Activated CD4-positive, CD25-positive, alpha-beta regulatory T cell treated with anti-CD3 and anti-CD28 coated beads, Interleukin-2, amount 50 U/mL, for 24 hours (primary cell): Measurements from ENCODE around the gene OR4C45.
"Not testable (repeated sequence)": the region's sequence is repeated elsewhere in the genome, so short reads cannot be mapped to it uniquely, and the experiment has no call there.

Source experiments
- ATAC-seq, 2 donors: fragments of 150-1000 bp; cut with Tn5 transposase; one replicate each; pipeline ENCODE4 v1.10.0; 2021; ENCODE audit warnings: mild to moderate bottlenecking in 1 of 2, moderate library complexity in 1 of 2

The OR4C45 gene

DNA sequence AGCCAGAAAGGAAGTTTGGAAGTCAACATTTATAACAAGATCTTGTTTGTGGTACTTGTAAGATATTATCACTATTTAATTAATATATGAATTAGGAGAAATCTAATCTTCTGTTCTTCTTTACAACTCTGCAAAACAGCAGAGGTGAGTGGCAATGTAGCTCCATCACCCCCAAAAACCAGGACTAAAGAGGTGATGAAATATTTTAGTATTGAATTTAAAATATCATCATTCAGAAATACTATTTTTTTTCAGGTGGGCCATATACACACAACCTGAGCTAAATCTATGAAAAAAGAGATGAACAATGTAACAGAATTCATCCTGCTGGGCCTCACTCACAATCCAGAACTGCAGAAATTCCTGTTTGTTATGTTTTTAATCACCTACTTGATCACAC is at the start of gene OR4C45:
OR4C45 (plus strand) TSS at position 301 of the 400 bp plus-strand sequence.
- ATAC-seq: no peak

DNA sequence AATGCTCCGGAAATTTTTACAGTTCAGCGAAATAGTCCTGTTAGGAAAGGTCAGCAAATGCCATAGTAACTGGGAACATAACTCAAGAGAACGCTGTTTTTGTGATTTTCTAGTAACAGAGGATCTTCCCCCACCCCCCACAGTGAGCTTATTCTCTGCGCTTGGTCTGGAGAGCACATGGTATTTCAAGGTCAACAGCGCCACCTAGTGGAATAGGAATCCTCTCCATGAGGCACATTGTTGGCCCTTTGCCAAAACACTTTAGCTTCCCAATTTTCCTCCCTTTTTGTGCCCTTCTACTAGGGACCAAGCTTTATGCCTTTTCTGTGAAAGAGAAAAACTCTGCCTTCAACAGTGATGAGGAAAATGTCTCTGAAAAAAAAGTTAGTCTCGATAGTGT is 37.1 kb upstream of the OR4C45 start:
- no peak for ATAC-seq

DNA sequence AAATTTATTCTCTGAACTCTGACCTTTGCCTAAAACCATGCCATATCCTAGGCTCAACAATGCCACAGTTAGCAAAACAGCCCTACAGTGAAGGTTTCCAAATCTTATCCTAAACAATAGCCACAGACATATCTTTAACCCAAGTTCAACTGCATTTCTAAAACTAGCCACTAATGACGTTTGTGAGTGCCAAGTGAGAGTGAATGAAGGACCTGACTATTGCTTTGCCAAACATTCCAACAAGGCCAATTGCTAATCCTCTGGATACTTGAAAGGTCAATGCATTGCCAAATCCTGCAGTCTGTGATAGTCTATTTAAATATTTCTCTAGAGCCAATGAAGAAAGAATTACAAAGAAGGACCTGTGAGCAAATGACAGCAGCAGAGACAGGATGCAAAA is 2.5 kb upstream of the OR4C45 start:
- ATAC-seq: no peak

DNA sequence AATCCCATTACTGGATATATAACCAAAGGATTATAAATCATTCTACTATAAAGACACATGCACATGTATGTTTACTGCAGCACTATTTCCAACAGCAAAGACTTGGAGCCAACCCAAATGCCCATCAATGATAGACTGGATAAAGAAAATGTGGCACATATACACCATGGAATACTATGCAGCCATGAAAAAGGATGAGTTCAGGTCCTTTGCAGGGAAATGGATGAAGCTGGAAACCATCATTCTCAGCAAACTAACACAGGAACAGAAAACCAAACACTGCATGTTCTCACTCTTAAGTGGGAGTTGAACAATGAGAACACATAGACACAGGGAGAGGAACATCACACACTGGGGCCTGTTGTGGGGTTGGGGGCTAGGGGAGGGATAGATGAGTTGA is 3.6 kb downstream of the OR4C45 start:
- ATAC-seq: not testable (repeated sequence)

DNA sequence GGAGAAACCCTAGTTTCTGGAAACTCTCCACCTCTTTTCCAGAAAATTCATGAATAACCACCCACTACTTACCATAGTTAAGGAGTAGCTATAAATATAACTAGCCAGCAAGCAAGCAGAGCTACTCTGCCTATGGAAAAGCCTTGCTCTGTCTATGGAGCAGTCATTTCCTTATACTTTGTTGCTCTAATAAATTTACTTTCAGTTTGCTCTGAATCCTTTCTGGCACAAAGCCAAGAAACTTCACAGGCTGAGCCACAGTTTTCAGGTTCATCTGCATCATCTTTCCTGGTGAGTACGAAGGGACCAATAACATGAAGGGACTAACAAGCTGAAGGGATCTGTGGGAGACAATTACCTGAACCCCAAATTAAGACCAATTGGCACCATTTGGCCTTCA is 4.6 kb downstream of the OR4C45 start:
- no peak for ATAC-seq

DNA sequence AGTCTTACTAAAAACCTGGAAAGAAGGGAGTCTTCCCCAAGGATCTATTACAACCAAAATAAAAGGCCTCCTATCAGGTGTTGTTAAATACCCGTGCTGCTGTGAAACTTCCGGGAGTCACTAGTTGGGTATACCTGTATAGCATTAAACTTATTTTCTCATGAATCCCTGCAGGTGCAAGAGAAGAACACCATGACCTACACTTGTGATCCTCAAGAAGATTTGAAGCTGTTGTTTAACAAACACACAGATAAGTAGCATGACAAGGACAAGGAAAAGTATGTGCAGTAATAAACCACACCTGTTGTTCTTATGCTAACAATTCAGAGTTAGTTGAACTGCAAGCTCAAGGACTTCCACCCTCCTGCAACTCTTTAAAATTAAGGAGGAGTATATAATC is 12.0 kb downstream of the OR4C45 start:
- no peak for ATAC-seq

DNA sequence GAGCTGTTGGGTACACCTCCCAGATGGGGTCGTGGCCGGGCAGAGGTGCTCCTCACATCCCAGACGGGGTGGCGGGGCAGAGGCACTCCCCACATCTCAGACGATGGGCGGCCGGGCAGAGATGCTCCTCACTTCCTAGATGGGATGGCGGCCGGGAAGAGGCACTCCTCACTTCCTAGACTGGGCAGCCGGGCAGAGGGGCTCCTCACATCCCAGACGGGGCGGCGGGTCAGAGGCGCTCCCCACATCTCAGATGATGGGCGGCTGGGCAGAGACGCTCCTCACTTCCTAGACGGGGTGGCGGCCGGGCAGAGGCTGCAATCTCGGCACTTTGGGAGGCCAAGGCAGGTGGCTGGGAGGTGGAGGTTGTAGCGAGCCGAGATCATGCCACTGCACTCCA is 30.4 kb downstream of the OR4C45 start:
- ATAC-seq: not testable (repeated sequence)

DNA sequence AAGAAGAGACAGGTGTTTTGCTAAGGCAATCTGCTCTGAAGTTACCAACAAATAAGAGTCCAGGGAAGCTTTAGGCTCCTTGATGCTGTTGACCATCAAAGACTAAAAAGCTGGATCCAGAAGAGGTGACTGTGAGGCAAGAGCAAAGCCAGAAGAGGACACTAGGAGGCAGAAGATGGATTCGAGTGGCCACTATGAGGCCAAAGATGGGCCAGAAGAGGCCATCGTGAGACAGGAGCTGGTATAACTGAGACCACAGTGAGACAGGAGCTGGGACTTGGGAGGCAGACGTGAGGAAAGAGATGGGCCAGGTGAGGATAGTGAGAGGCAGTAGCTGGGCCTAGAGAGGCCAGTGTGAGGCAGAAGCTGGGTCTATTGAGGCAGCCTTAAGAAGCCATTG is 37.7 kb downstream of the OR4C45 start:
- no peak for ATAC-seq

DNA sequence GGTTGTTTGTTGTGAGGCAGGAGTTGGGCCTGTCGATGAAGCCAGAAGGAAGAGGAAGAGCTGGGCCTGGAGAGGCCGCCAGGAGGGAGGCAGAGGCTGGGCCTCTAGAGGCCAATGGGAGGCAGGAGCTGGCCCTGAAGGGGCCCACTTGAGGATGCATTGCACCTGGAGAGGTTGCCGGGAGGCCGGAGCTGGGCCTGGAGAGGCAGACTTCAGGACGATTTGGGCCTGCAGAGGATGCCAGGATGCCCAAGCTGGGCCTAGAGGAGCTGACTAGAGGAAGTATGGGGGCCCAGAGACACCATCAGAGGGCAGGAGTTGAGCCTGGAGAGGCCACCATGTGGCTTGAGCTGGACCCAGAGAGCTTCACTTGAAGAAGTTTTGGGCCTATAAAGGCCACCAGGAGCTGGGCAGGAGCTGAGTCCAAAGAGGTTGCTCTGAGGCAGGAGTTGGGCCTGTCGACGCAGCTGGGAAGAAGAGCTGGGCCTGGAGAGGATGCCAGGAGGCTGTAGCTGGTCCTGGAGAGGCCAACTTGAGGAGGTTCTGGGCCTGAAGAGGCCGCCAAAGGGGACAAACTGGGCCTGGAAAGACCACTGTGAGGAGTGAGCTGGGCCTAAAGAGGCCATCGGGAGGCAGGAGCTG is 39.0 kb downstream of the OR4C45 start:
- ATAC-seq: no peak

DNA sequence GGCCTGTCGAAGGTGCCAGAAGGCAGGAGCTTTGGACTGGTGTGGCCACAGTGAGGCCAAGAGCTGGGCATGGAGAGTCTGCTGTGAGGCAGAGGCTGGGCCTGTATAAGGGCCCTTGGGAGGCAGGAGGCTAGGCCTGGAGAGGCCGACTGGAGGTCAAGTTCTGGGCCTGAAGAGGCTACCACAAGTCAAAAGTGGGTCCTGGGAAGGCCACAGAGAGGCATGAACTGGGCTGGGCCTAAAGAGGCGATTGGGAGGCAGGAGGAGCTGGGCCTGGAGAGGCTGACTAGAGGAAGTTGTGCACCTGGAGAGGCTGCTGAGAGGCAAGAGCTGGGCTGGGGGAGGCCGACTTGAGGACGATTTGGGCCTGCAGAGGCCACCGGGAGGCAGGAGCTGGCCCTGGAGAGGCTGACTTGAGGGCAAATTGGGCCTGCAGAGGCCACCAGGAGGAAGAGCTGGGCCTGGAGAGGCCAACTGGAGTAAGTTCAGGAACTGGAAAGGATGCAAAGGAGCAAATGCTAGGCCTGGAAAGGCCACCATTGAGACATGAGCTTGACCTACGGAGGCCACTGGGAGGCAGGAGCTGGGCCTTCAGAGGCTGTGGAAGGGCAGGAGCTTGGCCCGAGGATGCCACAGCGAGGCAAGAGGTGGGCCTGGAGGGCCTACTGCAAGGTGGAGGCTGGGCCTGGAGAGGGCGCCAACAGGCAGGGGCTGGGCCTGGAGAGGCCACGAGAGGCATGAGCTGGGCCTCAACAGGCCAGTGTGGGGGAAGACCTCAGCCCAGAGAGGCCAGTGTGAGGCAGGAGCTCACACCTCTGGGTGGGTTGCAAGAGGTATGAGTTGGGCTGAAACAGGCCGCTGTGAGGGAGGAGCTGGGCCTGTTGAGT is 39.8 kb downstream of the OR4C45 start:
- no peak for ATAC-seq

DNA sequence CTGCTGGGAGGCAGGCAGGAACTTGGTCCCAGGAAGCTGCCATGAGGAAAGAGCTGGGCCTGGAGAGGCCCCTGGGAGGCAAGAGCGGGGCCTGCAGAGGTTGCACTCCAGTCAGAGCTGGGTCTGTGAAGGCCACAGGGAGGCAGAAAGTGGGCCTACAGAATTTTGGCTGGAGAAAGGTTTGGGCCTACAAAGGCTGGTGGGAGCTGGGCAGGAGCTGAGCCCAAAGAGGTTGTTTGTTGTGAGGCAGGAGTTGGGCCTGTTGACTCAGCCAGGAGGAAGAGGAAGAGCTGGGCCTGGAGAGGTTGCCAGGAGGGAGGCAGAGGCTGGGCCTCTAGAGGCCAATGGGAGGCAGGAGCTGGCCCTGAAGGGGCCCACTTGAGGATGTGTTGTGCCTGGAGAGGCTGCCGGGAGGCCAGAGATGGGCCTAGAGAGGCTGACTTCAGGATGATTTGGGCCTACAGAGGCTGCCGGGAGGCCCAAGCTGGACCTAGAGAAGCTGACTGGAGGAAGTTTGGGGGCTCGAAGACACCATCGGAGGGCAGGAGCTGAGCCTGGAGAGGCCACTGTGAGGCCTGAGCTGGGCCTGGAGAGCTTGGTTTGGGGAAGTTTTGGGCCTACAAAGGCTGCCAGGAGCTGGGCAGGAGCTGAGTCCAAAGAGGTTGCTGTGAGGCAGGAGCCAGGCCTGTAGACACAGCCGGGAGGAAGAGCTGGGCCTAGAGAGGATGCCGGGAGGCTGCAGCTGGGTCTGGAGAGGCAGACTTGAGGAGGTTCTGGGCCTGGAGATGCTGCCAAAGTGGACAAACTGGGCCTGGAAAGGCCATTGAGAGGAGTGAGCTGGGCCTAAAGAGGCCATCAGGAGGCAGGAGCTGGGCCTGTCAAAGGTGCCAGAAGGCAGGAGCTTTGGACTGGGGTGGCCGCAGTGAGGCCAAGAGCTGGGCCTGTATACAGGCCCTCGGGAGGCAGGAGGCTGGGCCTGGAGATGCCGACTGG is 40.7 kb downstream of the OR4C45 start:
- no peak for ATAC-seq

DNA sequence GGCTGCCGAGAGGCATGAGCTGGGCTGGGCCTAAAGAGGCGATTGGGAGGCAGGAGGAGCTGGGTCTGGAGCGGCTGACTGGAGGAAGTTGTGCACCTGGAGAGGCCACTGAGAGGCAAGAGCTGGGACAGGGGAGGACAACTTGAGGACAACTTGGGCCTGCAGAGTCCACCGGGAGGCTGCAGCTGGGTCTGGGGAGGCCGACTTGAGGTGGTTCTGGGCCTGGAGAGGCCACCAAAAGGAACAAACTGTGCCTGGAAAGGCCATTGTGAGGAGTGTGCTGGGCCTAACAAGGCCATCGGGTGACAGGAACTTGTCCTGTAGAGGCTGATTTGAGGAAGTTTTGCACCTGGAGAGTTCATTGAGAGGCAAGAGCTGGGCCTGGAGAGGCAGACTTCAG is 41.5 kb downstream of the OR4C45 start:
- no peak for ATAC-seq

DNA sequence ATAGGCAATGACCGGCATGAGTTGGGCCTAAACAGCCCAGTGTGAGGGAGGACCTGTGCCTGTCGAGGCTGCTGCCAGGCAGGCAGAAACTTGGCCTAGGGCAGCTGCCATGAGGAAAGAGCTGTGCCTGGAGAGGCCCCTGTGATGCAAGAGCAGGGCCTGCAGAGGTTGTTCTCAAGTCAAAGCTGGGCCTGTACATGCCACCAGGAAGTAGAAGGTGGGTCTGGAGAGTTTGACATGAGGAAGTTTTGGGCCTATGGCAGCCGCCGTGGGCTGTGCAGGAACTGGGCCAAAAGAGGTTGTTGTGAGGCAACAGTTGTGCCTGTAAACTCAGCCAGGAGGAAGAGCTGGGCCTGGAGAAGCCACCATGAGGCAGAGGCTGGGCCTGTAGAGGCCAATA is 43.2 kb downstream of the OR4C45 start:
- no peak for ATAC-seq

DNA sequence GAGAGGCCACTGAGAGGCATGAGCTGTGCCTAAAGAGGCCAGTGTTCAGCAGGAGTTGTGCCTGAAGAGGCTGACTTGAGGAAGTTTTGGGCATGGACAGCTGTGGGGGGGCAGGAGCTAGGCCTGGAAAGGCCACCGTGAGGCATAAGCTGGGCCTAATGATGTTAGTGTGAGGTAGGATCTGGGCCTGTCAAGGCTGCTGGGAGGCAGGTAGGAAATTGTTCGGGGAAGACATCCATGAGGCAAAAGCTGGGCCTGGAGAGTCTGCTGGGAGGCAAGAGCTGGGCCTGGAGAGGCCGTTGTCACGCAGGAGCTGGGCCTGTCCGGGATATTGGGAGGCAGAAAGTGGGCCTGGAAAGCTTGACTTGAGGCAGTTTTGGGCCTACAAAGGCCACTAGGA is 44.9 kb downstream of the OR4C45 start:
- ATAC-seq: no peak

DNA sequence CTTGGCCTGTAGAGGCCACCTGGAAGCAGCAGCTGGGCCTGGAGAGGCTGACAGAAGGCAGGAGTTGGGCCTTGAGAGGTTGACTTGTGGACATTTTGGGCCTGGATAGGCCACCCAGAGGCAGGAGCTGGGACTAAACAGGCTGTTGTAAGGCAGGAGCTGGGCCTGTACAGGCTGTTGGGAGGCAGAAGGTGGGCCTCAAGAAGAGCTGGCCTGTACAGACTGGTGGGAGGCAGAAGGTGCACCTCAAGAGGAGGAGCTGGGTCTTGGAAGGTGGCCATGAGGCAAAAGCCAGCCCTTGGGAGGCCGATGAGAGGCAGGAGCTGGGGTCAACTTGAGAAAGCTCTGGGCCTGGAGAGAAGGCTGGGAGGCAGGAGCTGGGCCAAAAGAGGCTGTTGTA is 45.3 kb downstream of the OR4C45 start:
- ATAC-seq: no peak

DNA sequence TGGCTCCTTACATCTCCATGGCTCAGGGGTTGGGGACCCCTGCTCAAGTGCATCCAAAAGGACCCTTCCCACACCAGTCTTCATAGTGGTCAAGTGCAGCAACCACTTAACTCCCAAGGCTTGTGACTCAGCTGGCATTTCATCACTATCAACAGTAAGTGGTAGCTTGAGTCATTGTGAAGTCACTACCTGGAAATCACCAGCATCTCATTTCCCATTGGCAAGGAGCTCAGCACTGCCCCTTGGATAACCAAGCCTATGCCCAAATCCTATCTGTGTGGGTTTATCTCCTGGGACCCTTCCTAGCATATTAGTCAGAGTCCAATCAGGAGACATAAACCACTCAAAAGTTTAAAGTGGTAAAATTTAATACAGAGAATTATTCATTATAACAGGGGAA is 46.3 kb downstream of the OR4C45 start:
- ATAC-seq: not testable (repeated sequence)

DNA sequence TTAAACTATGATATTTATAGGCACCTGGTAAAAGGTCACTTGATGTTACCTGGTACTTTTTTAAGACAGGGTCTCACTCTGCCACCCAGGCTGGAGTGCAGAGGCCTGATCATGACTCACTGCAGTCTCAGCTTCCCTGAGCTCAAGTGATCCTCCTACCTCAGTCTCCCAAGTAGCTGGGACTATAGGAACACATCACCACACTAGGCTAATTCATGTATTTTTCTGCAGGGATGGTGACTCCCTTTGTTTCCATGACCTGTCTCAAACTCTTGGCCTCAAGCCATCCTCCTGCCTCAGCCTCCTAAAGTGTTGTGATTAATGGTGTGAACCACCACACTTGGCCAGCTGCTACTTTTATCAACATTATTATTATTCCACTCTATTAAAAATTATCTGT is 47.6 kb downstream of the OR4C45 start:
- no peak for ATAC-seq
